Right lung (tissue), 10 donors: ENCODE data around the gene SPP2. TPM values are rescaled to one million over a fixed set of nuclear protein-coding genes. Genes with fewer than 3 reads are reported as not detected.

Experiments
- DNase-seq, 2 donors: peaks; one replicate each; pipeline ENCODE4 v3.0.0-alpha.2; 2013
- long read RNA-seq, 8 donors: transcript quantifications; one replicate each; lab custom pipeline, GENCODE V29; 2026
- polyA plus RNA-seq, 5 donors: library from polyadenylated mRNA; unstranded; fragments of 120-200 nt; gene quantifications; one replicate each; pipeline versions ENCODE4 v1.2.1 to v1.2.3, GENCODE V29; 2013; ENCODE audit warnings: inconsistent platforms in 1 of 5, low replicate concordance in 1 of 5; ENCODE audit not compliant: insufficient read length in 5 of 5, insufficient read depth in 1 of 5

The SPP2 gene
- under 1 TPM in 1 of 5 donors, not detected in 4; 0.27 TPM for polyA plus RNA-seq
- long read RNA-seq, donor 1 = 0 reads
- long read RNA-seq, donor 2 = 0 reads
- long read RNA-seq, donor 3 = 0 reads
- long read RNA-seq, donor 4 = 0 reads
- long read RNA-seq, donor 5 = 0 reads
- long read RNA-seq, donor 6 = 0 reads
- long read RNA-seq, donor 7 = 0 reads
- long read RNA-seq, donor 8 = 0 reads

DNA sequence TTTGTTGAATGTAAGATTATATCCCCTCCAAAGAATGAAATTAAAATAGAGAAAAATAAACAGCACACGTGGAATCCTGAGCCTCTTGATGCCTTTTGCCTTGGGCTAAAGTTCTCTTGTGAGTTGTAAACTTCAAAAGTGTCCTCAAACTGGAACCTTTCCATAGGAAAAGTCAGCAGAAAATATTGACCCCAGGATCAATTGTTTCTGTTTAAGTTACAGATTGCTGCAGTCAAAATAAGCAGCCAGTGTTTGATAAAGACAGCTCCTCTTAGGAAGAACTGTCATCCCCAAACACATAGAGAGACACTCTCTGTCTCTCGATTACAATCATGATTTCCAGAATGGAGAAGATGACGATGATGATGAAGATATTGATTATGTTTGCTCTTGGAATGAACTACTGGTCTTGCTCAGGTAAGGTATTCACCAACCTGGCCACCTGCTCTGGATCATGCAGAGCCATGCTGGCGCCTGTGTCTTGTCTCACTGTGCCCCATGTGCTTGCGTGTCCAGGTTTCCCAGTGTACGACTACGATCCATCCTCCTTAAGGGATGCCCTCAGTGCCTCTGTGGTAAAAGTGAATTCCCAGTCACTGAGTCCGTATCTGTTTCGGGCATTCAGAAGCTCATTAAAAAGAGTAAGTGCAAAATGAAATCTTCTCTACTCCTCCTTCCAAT lies at the start of gene SPP2:
Gene SPP2, plus strand, starts transcription at position 248 of the 681 bp plus-strand sequence. Its CDS starts 85 bp downstream, at position 333.
- no peak for DNase-seq

- DNase-seq = no peak
Measured at GRCh38 chr2:234001380-234002160, 48.9 kb upstream of the SPP2 start.

DNA sequence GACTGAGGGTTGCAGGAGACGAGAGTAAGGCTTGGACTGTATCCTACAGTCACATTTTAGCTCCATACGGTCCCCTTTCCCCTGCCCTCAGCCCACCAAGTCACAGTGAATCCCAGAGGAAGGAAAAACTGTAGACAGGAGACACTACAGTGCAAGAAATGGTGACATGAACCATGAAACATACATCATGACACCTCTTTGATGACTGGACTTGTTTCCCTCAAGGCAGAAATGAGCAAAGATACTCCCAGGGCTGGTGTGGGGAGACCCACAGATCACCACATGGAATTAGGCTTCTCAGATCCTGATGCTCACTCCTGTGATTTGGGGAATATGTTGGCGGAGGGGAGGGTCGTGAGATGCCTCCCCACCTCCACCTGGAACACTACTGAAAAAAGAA lies 48.2 kb upstream of the SPP2 start:
- DNase-seq = no peak

DNA sequence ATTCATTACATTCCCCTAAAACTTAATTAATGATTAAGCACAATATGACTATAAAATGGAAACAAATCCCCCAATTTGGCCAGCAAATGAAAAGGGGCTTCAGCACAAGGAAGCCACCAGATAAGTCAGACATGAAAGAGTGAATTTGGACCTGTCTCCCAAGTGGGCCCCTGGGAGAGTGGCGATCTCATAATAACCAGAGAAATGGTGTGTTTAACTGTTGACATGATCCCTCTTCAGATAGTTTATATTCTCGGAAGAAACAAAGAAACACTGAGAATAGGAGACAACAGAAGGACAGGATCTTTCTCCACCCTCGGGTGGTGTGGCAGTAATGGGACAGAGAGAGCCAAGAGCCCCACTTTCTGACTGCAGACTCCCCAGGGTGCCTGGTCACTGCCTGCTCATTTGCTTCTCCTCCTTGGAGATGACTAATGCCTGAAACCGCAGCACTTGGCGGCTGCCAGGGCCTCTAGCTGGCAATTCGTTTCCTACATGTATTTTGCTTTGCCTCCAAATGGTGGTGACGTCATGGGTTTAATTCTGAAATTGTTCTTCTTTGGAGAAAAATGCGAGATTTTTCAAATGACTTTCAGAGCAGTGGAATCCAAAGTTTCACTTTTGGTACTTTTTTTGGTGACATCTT lies 46.4 kb upstream of the SPP2 start:
- no peak for DNase-seq

- no peak for DNase-seq
Measured at GRCh38 chr2:234005126-234005525, 45.4 kb upstream of the SPP2 start.

DNA sequence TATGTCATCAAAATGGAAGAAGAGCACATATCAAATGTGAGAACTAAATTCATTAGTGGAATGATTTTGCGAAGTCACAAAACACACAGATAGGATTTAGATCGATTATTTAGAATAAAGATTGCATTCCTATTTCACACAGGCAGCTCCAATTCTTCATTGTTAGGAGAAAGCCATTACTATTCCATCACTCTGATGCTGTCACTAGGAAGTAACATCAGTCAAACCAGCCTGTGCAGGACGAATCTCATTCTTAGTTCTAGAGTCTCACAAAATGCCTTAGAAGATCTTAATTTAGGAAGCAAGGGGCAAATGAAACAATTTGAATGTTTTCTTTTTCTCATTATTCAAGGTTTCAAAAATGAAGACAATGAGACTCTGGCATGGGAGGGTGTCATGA lies 44.0 kb upstream of the SPP2 start:
- no peak for DNase-seq

DNA sequence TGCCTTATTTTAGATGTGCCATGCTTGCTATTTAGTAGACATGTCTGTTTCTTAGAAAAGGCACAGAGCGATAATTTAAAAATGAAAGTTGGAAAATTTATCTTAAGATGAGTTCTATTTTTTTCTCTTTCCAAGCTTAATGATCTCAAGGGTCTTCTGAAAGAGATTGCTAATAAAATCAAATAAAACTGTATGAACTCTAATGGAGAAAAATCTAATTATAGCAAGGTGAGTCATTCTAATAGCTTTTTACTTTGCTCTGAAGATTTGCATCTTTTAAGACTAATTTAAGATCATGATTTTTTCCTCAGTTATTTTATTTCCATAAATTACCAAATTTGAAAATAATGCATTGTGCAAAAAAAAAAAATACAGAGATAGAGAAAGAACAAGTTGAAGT lies 36.1 kb upstream of the SPP2 start:
- no peak for DNase-seq

- no peak for DNase-seq
Measured at GRCh38 chr2:234015861-234016260, 34.6 kb upstream of the SPP2 start.

GRCh38 chr2:234019896-234020295 lies 30.6 kb upstream of the SPP2 start:
- no peak for DNase-seq

- DNase-seq = no peak
Measured at GRCh38 chr2:234020332-234020731, 30.2 kb upstream of the SPP2 start.

- no peak for DNase-seq
Measured at GRCh38 chr2:234022424-234022823, 28.1 kb upstream of the SPP2 start.

DNA sequence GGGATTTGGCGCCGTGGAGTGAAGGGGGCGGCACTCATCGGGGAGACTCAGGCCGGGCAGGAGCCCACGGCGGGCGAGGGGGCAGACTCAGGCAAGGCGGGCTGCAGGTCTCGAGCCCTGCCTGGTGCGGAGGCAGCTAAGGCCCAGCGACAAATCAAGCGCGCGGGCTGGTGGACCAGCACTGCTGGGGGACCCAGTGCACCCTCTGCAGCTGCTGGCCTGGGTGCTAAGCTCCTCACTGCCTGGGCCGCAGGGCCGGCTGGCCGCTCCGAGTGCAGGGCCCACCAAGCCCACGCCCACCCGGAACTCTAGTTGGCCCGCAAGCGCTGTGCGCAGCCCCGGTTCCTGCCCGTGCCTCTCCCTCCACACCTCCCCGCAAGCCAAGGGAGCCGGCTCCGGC lies 26.2 kb upstream of the SPP2 start:
- no peak for DNase-seq

DNA sequence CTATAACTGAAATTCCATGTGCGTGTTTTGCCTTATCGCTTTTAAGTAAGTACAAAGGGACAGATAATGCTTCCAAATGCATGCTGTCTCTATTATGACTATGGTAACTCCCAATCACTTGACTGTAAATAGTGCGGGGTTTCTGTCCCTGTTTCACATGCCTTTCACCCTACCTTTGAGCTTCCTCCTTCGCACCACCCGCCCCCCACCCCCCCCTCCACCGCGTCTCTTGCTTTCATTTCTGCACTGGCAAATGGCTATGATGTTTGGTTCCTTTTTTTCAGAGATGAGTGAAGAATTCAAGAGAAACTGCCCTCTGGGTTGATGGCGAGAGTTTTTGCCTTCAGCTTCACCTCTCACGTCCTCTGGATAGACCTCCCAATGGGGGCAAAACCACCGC lies 25.0 kb upstream of the SPP2 start:
- no peak for DNase-seq

DNA sequence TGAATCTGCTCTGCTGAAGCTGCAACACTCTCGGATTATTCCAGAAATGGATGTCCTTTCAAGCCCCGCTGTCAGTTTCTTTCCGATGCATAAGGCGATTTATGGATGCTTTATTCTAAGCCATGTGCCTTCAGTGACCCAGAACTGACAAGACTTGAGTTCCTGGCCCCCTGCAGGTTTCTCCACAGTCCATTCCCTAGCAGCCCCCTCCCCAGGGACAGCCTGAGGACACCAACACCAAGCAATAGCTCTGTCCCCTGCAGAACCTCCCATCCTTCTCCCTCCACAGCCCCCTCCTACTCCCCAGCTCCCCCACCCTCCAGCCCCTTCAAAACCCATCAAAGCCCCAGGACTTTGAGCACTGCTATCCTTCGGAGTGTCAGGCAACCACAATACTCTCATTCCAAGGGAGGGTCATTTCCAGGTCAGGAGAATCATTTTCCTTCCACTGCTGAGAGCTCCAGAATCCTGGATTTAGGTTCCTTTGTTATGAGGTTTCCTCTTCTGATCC lies 24.6 kb upstream of the SPP2 start:
- no peak for DNase-seq

- DNase-seq = no peak
Measured at GRCh38 chr2:234026693-234027254, 23.7 kb upstream of the SPP2 start.

DNA sequence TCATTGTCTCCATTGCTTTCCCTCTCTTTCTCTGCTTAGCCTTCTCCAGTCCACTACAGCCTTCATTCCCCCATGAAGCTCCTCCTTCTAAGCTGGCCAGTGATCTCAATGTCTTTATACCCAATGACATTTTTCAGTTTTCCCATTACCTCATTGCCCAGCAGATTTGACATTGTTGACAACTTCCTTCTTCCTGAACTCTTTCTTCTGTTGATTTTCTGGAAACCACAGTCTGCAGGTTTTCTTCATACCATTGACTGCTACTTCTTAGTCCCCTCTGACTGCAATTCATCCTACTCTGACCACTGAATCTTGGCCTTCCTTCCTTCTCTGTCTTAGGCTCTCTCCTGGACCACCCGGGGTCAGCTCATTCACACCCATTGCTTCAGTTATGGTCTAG lies 22.9 kb upstream of the SPP2 start:
- no peak for DNase-seq

DNA sequence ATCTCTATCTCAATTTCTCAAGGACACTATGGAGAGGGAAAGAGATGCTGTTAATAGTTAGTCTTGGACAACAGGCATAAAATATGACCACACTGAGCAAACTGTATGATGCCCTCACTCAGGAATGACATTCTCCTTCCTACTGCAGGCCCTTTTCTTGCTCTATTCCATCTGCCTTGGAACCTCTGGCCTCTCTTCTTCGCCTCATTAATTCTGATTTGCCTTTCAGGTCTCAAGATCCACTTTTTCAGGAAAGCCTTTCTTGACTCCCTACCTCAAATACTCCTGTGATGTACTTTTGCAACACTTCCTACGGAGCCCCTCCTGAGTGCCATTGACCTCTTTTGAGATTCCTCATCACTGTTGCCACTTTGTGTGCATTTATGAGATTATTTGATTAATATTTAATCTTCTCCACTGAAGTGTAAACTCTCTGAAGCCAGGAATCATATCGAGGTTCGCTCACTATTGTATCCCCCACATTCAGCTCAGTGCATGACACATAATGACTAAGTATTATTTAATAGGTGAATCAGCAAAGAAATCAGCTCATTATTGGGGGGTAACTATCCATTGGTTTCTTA lies 21.3 kb upstream of the SPP2 start:
- DNase-seq = no peak

GRCh38 chr2:234031207-234031606 lies 19.3 kb upstream of the SPP2 start:
- DNase-seq = no peak

DNA sequence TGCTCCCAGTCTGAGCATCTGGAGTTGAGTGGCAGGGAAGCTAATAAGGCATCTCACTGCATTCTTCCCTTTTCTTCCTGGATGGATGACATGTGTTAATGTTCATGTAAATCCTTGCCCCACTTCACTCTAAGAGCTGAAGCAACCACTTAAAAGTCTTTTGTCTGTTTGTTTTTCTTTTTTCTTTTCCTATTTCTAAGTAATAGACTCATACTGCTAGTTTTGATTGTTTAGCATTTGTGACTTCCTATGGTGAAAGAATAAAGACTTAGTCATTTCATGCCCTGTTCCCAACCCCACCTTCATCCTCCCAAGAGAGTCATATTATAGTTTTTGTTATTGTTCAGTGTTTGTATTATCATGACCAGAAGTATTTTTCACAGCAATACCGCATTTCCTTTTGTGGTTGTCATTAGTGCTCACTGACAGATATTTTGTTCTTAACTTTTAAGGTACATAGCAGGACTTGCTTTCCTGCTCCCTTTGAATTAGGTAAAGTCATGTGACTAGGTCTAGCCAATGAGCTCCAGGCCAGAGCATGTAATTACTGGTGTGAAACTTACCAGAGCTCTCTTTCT lies 18.1 kb upstream of the SPP2 start:
- no peak for DNase-seq

- no peak for DNase-seq
Measured at GRCh38 chr2:234033174-234033573, 17.3 kb upstream of the SPP2 start.

- no peak for DNase-seq
Measured at GRCh38 chr2:234033885-234034284, 16.6 kb upstream of the SPP2 start.
